ENCODE results near the gene LBX1.

Gene LBX1

DNA sequence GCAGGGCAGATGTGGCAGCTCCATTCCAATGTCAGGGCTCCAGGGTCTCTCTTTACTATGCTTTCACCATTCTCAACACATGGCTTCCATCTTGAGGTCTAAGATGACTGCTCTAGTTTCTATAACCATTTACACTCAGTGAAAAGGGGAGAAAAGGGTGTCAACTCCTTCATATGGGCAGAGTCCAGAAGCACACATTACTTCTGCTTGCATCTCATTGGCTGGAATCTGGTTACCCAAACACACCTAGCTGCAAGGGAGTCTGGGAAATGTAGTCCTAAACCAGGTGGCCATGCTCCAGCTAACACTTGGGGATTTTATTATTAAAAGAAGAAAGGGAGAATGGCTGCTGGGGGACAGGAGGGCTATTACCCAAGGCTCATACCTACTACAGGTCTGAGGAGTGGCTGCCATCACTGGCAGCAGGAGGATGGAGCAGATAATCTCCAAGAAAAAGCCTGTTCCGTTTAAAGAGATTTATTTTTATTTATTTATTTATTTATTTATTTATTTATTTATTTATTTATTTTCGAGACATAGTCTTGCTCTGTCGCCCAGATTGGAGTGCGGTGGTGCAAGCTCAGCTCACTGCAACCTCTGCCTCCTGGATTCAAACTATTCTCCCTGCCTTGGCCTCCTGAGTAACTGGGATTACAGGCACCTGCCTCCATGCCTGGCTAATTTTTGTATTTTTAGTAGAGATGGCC lies 29.1 kb upstream of the LBX1 start:
- FAIRE-seq (no peak), DNase-seq (ENCODE audit: insufficient read length, low spot score) (no peak)

DNA sequence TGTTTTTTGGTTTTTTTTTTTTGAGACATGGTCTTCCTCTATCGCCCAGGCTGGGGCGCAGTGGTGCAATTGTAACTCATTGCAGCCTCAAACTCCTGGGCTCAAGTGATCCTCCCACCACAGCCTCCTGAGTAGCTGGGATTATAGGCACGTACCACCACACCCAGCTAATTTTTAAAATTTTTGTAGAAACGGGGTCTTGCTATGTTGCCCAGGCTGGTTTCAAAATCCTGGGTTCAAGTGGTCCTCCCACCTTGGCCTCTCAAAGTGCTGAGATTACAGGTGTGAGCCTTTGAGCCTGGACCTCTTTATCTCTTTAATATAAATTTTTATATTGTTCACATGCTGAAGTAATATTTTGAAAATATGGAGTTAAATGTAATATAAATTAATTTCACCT lies 28.2 kb upstream of the LBX1 start:
- no peak for FAIRE-seq
- TF ChIP-seq, protein P1, sequence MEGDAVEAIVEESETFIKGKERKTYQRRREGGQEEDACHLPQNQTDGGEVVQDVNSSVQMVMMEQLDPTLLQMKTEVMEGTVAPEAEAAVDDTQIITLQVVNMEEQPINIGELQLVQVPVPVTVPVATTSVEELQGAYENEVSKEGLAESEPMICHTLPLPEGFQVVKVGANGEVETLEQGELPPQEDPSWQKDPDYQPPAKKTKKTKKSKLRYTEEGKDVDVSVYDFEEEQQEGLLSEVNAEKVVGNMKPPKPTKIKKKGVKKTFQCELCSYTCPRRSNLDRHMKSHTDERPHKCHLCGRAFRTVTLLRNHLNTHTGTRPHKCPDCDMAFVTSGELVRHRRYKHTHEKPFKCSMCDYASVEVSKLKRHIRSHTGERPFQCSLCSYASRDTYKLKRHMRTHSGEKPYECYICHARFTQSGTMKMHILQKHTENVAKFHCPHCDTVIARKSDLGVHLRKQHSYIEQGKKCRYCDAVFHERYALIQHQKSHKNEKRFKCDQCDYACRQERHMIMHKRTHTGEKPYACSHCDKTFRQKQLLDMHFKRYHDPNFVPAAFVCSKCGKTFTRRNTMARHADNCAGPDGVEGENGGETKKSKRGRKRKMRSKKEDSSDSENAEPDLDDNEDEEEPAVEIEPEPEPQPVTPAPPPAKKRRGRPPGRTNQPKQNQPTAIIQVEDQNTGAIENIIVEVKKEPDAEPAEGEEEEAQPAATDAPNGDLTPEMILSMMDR (IDR thresholded peaks at IDR 0.05; ENCODE audit: insufficient read depth, missing control alignments), result no peak

More for the DNA sequence above, 29.1 kb upstream of the LBX1 start:
- TF ChIP-seq, protein P1 (IDR thresholded peaks at IDR 0.05; ENCODE audit: insufficient read depth, missing control alignments), result no peak

DNA sequence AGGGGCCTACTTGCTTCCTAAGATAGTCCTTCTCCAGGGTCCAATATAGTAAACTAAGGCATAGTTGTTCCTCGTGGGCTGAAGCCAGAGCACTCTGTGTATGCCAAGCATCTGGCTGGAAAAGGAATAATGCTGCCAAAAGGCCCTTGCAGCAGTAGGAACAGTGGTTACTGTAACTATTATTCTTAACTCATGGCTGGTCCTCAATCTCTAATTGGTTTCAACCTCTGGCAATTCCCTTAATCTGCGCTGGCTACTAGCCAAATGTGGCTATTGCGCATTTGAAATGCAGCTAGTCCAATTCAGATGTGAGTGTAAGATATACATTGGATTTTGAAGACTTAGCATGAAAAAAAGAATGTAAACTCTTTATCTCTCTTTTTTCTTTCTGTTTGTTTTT lies 27.8 kb upstream of the LBX1 start:
- TF ChIP-seq, protein P1 (IDR thresholded peaks at IDR 0.05; ENCODE audit: insufficient read depth, missing control alignments), result no peak
- DNase-seq (ENCODE audit: insufficient read length, low spot score) (no peak), FAIRE-seq (no peak)

More for the DNA sequence above, 28.2 kb upstream of the LBX1 start:
- DNase-seq (ENCODE audit: insufficient read length, low spot score), result no peak

DNA sequence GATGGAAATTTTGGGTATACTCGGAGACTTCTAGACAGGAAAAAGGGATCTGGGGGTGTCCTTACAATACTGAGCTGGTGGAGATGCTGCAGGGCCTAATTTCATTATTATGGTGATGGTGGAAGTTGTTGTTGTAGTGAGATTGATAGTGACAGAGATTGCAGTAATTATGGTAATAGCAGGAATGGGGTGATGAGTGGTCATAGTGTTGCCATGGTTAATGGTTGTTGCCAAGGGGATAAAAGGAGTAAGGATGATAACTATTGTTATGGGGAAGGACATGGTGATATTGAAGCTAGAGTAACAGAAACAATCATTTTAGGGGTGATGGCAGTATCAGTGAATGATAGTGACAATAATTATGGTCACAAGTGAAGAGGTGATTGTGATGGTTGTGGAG lies 27.1 kb upstream of the LBX1 start:
- FAIRE-seq (no peak), DNase-seq (ENCODE audit: insufficient read length, low spot score) (no peak)
- TF ChIP-seq, protein P1 (IDR thresholded peaks at IDR 0.05; ENCODE audit: insufficient read depth, missing control alignments), result no peak

DNA sequence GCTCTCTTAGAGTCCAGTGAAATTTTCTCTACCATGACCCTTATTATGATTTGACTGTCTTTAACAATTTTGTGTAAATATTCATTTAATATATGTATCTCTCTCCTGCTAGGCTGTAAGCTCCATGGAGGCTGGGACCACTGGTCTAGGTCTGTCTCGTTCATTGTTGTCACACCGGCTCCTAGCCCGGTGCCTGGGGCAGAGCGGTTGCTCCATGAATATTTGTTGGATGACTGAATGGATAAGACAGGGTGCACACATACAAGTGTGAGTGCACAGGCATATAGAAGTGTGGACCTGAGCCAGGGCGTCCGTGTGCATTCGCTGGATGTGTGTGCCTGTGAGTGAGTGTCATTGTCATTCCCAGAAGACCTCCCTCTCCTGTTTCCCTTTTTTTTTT lies 20.9 kb upstream of the LBX1 start:
- DNase-seq (ENCODE audit: insufficient read length, low spot score) (no peak), FAIRE-seq (no peak)
- TF ChIP-seq, protein P1 (IDR thresholded peaks at IDR 0.05; ENCODE audit: insufficient read depth, missing control alignments), result no peak

DNA sequence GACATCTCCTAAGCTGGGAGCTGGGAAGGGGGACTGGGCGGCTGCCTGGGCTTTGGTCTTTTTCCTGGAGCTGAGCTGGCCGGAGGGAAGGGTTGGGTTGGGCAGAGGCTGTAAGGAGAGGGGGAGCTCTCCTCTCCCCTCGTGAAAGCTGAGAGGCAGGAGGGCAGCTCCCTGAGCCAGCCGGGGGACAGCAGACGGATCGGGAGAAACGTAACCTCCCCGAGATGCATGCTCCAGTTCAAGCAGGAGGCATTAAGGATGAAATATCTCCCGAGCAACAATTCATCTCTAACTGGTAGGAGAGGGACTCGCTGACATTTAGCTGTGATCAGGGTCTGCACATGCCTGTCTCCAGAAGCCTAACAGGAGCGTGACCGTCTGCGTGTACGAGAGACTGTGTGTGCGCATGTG lies 19.9 kb upstream of the LBX1 start:
- DNase-seq (ENCODE audit: insufficient read length, low spot score) (no peak), FAIRE-seq (no peak)
- TF ChIP-seq, protein P1 (IDR thresholded peaks at IDR 0.05; ENCODE audit: insufficient read depth, missing control alignments), result no peak

DNA sequence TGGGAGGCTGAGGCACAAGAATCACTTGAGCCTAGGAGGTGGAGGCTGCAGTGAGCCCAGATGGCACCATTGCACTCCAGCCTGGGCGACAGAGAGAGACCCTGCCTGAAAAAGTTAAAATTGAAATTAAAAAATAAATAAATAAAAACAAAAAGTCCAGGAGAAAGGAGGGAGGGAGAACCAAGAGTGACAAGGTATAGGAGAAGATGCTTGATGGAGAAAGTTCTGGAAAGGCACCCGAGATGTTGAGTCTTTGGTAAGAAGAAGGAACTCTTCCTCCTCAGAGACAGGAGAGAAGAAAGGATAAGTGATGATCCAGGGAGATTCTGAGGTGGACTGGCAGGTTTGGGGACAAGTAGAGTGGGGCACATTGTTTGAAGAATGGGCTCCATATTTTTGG lies 17.4 kb upstream of the LBX1 start:
- TF ChIP-seq, protein P1 (IDR thresholded peaks at IDR 0.05; ENCODE audit: insufficient read depth, missing control alignments), result no peak
- no peak for FAIRE-seq

More for the DNA sequence above, 17.4 kb upstream of the LBX1 start:
- no peak for DNase-seq (ENCODE audit: insufficient read length, low spot score)
